HG03342 (cell line): Measurements from ENCODE around the gene SULT1C2.
"Not testable (repeated sequence)": the region's sequence is repeated elsewhere in the genome, so short reads cannot be mapped to it uniquely, and the experiment has no call there.

Experiments used
- ATAC-seq: cut with Tn5 transposase; IDR thresholded peaks from one replicate; pipeline ENCODE4 v1.9.1; 2021; ENCODE audit warnings: mild to moderate bottlenecking, moderate library complexity; ENCODE audit not compliant: unreplicated experiment

The SULT1C2 gene

DNA sequence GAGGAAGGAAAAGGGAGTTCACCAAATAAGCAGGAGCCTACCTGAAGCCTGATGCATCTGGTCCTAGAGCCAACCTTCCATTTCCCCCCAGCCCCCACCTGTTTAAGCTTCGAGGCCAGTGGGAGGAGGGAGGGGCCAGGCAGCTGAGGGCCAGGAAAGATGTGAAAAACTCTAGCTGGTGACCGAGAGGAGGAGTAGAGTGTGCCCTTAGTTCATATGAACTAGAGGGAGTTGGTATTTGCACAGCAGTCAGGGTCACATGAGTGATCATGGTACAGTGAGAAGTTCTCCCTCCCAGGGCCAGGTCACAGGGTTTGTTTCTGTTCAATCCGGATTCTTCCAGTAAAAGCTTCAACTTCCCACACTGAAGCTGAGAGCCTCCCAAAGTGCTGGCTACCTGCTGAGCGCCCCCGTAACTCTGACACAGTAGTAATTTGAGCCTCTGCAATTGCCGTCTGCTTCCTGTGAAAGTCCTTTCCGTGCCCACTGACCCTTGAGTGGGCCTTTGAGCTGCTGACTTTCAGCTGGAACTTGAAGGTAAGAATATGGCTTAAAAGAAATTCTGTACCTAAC, at the start of gene SULT1C2:
SULT1C2 (plus strand) TSS at position 362 of the 573 bp plus-strand sequence. CDS start 4,773 bp downstream, outside the sequence.
- ATAC-seq, result no peak

DNA sequence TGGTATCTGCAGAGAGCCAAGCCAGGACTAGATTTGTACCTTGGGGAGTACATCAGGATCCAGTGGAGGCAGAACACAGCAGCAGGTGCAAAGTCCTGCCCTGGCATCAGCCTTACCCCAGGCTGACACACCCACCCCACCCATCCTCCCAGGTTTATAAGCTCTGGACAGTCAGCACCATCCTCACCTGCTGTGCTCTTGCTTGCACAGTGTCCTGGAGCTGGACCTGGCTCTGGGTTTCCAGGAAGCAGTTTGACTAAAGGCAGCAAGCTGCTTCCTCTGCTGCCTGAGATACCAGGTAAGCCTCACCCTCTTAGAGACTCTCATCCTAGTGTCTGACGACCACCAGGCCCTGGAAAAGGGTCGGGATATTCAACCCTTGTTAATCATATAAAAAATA, 48.9 kb upstream of the SULT1C2 start, which contains the start of gene SULT1C3:
SULT1C3 (plus strand) TSS at position 183 of the 400 bp plus-strand sequence. CDS start 7,227 bp downstream, outside the sequence.
- ATAC-seq, result no peak

DNA sequence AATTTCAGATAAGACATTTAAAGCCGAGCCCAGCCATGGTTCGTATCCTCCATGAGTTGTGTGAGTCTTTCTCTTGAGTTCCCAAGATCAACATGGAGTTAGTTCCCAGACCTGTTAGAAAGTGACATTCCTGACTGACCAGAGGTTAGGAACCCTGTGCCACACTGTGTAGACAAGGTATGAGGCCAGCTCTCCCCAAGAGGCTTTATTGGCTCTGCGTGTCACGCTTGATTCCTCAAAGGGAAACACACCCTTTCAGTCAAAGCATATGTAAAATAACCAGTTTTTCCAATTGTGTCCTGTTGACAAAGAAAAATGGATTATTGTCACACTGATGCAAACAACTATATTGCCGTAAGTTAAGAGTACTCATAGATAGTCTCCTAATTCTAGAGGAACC, 47.7 kb upstream of the SULT1C2 start:
- no peak for ATAC-seq

DNA sequence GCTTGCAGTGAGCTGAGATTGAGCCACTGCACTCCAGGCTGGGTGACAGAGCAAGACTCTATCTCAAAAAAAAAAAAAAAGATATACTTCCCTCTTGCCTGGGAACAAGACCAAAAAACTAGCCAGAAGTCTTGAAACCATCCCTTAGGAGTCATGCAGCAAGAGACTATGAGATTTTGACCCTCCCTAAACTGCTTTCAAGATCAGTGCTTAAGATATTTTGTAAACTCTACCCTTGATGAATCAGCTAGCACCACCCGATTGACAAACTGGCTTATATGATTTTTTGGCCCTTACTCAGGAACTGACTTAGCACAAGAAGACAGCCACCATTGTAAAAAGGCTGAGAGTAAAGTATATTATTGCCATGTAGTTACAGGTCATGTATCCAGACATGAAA, 45.1 kb upstream of the SULT1C2 start:
- no peak for ATAC-seq

DNA sequence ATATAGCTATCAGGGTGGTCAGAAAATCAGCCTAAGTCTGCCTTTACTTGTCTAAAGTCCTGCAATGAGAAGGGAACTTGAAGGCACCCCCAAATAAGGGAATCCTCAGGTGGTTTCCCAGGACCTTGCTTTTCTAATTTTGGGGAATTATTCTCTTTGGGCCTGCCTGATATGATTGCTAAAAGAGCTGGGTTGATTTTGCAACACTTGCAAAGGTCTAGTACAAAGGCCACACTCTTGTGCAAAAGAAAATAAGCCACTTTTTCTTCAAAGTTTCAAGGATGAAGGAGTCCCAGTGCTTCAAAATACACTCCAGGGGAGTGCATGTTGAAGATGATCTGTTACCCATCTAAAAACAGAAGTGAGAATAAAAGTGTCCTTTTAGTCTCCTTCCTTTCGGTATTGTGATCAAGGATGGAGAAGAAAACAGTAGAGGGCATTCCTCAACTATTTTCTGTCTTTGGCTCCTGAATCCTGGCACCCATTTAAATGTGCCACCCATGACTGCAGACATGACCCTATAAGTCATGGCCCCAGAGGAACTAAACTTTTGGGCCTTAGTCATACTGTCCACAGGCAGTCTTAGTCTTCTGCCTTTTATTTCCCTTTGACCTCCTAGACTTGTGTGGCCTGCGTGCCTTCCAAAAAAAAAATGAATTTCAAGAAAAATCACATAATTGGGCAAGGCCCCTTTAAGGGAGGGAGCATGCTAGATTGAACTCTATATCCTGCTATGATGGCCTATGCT, 43.9 kb upstream of the SULT1C2 start:
- ATAC-seq, result no peak

DNA sequence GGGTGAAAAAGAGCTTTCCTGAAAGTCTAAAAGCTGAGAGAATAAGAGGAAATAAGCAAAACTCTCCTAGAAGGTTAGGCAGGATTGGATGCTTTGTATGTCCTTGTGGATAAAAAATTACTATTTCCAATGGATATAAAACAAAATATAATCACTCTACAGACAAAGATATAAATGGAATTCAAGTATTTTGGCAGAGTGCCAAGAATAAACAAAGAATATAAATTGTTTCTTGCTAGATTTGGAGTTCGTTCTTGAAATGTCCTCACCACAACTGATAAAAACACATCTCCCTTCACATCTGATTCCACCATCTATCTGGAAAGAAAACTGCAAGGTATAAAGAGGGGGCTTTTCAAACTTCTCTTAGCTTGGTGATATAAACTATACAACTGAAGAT, 35.6 kb upstream of the SULT1C2 start:
- ATAC-seq, result no peak

DNA sequence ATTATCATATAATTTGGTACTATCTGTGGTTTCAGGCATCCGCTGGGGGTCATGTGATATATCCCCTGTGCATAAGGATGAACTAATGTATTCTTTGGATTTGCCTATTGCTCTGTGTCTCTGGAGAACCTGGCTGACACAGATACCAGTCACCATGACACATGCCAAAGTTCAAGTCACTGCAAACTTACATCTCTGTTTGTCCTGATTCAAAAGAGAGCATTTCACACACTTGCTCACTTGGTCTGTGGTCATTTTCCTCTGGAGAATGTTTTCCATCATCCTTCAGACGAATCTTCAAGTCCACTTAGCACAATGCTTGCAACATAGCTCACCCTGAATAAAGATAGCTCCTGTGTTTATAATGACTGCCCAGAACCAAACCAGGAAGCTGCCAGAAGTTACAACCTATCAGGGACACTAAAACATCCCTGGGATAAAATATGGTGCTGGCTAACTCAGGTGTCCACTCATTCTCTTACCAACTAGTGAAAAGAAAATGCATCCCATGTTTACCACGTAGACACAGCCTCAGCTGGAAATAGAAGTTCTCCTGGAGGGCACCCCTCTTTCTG, 30.9 kb upstream of the SULT1C2 start:
- no peak for ATAC-seq

DNA sequence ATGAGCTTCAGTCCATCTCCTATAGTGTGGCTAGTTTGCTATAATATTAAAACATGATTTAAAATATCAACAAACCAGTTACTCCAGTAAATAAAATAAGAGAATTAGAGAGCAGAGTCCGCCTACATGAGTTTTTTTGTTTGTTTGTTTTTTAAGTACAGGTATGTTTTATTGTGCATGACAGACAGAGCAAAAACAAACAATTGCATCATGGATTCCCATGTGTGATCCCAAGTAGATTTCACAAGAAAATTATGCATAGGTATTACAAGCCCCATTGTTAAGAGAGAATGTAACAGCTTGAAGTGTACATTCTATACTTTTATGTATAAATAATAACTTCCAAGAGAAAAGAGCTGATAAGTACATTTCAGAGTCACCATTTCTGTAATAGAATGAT, 27.9 kb upstream of the SULT1C2 start:
- ATAC-seq, result no peak

DNA sequence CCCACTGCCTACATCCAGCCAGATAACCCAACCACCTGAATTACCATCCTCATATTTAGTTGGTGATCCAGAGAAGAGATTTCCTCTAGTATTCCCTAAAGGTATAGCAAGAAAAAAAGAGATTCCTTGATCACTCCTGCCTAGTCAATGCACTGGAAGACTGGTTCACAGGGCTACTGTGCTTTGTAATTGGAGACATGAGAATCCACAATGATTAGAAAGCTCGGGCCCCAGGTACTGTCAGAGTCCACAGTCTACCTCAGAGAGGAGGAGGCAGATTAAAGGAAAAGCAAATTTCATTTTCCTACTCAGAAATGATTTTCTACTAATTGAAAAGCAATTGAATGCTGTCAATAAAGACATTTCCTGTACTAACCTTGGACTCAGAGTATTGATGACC, 26.7 kb upstream of the SULT1C2 start:
- no peak for ATAC-seq

DNA sequence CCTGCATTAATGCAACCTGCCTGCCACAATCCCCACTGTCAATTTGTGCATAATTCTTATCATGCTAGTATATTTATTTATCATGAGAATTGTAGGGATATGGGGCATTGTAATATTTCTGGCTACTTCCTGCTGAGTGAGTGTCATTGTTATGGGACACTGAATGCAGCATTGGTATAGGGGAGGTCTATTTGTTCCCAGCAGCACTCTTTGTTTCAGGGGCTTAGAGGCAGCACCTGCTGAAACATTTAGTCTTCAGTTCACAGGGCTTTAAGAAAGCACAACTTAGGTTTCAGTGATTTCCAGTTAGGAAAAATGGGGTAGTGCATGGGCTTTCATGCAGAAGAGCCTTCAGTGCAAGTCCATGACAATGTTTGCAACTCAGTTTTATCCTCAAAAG, 25.3 kb upstream of the SULT1C2 start:
- ATAC-seq, result no peak

DNA sequence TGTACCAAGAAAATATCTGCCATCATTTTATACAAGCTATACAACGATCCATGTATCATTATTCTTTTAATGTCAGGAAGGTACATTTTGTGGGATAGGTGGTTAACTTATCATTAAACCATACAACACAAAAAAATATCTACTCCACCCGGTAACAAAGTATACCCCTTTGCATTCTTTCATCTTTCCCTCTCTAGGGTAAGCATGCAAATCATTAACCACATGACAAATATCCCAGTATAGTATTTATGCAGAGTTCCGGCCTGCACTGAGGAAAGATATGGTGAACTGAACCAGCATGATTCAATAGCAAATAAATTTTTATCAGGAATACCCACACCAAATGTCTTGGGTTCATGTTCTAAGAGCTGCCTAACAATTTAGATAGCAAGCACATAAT, 22.5 kb upstream of the SULT1C2 start:
- ATAC-seq, result no peak

DNA sequence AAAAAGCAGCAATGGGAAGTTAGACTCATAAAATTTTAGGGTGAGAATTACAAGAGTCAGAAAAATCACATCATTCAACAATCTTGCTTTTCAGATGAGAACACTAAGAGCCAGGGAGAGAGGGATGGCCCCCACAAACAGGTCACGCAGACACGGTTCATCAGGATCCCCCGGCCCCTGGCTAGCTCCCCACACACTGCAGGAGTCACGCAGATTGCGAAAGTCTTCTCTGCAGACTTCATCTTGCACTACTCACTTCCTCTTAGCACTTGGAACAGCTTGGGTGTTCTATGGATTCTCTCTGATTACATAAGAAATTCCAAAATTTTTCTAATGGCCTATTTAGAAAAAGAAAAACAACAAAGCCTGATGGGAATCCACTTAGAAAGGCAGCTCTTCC, 21.6 kb upstream of the SULT1C2 start:
- ATAC-seq, result no peak

DNA sequence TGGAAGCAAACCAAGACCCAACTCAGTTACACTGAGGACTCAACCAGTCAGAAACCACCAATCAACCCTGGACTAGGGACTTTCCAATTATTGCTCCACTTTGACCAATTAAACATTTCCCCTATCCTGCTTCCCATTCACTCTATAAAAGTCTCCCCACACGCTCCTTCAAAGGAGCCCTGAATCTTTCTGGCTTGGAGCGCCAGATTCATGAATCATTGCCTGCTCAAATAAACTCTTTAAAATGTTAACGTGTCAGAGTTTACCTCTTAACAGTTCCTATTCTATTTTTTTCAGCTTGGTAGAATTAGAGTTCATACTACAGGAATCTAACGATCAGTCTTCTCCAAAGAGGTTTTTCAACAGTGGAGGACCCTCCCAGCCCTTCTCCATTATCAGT, 20.7 kb upstream of the SULT1C2 start:
- no peak for ATAC-seq

DNA sequence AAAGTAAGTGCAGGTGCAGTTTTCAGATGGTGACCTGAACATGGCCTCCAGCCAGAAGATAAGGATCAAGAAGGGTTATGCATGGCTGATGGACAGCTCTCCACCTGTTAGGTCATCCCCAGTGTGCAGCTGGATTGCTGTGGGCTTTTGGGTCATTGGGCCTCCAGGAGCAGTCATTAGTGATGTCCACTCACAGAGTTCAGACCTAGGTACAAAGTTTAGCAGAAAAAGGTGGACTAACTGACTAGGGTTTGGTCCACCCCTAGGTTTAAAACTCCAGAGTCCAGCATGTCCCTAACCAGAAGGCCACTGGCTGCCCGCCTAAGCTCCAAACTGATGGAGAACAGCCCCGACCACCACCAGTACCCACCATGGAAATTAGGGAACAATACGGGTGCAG, 18.3 kb upstream of the SULT1C2 start:
- ATAC-seq, result no peak

DNA sequence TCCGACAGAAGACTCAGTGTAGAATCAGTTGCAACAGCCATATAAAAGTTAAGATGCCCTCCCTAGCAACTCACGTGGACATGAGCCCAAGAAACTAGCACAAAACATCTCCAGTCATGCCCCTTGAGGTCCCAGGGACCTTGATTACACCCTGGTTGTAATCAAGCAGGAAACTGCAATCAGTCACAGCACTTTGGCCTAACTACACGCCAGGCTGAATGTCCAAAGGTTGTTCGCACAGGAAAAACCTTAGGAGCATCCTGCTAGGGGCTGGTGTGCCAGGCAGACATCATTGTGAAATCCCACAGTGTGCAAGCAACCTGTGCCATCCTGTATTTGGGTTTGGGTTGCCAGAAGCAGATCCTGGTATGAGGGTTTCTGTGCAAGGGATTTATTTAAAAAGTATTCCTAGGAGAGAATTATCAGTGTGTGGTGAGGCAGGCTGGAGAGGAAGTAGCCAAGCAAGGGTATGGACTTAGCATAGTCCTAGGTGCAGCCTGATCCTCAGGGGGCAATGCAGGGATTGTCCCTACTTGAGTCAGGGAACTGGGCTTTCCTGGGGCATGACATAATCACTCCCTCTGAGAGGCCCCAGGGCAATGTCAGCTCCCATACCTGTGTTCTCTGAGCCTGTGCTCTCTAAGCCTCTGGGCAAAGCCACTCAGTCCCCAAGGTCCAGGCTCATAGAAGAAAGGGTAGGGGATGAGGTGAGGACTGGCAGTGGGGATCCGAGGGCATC, 17.8 kb upstream of the SULT1C2 start:
- no peak for ATAC-seq

DNA sequence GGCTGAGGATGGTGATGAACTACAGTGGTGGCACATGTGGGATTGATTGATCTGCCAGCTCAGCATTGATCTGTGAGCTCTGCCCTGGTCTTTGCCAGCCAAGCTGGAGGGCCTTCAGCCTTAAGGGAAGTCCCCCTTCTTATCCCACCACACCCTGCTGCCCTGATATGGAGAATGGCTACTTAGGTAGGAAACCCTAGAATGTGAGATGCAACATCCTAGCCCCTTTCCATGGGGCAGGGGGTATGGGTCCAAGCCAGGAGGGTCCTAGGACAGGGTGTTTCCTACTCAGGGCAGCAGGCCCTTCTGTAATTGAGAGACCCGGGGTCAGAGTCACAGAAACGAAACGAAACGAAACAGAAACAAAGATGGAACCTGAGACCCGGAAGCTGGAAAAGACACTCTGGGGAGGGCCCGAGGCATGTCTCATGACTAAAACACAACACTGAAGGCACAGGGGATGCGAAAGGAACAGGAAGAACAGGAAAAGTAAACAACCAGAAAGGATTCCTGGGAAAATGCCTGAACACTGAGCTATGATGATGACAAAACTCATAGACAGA, 16.9 kb upstream of the SULT1C2 start:
- ATAC-seq, result no peak

DNA sequence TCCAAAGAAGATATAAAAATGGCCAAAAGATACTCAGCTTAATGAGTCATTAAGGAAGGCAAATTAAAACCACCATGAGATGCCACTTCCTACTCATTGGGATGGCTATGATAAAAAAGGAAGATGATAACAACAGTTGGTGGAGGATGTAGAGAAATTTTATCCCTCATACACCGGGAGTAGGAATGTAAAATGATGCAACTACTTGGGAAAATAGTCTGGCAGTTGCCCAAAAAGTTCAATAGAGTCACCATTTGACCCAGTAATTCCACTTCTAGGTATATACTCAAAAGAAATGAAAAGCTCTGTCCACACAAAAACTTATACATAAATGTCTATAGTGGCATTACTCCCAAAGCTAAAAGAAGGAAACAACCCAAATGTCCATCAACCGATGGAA, 10.1 kb upstream of the SULT1C2 start:
- ATAC-seq, result no peak

DNA sequence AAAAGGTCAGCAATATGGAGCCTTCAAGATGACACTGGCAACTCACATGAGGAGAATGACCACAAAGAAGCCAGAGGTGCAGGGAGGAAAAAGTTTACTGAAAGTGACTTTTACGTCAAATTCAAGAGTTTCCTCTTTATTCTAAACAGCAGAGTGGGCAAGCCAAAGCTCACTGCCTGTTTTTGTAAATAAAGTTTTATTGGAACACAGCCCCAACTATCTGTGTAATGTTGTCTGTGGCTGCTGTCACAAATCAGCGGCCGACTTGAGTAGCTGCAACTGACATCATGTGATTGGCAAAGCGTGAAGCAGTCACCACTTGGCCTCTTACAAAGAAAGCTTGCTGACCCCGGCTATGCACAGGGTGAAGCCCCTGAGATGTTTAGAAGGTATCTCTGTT, 9.2 kb upstream of the SULT1C2 start:
- ATAC-seq, result no peak

DNA sequence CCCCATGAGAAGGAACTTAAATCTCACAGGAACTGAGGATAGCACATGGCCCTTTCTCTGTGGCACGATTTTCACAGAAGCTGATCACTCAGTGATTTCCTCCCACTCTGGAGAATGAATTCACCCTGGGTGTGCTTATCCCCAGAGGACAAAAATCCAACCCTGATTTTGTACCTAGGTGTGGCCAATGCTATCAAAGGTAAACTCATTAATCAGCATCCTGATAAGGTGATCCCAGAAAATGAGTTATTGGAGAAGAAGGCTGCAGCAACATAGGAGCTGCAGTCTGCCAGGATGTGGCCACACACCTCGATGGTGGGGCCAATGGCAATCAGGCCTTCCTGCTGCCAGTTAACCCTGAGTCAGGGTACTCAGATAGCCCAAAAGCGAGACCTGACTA, 8.2 kb upstream of the SULT1C2 start:
- ATAC-seq, result no peak

DNA sequence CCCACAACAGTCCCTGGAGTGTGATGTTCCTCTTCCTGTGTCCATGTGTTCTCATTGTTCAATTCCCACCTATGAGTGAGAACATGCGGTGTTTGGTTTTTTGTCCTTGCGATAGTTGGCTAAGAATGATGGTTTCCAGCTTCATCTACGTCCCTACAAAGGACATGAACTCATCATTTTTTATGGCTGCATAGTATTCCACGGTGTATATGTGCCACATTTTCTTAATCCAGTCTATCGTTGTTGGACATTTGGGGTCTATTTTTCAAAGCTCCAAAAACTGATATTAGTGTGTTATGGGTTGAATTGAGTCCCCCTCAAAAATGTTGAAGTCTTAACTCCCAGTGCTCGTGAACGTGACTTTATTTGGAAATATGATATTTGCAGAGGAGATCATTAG, 4.1 kb upstream of the SULT1C2 start:
- ATAC-seq, result not testable (repeated sequence)

DNA sequence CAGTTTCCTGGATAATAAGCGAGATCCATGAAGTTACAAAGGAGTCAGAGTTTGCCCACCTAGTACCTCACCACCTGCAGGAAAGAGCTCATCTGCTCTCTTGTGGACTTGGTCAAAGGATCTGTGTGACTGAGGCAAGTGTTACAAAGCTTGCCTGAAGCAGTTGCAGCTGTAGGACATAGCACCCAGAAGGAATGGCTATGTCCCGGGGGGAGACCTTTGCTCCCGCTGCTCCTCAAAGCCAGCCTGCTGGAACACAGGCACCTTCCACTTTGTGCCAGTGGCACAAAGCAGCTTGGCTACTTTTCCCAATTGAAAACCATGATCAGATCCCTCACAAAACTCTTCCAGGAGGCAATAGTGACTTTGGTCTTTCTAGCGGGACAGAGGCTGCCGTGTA, 3.1 kb upstream of the SULT1C2 start:
- ATAC-seq, result no peak
